GM19035 (cell line): Measurements from ENCODE around the gene IFNB1.

ENCODE experiments used
- ATAC-seq: cut with Tn5 transposase; IDR thresholded peaks from one replicate; pipeline ENCODE4 v1.9.1; 2021; ENCODE audit not compliant: unreplicated experiment

Gene IFNB1

GRCh38 chr9:21077781-21078180 lies at the start of gene IFNB1:
Gene IFNB1 (minus strand): TSS chr9:21077942. CDS start chr9:21077869, 73 bp downstream.
- ATAC-seq = no peak

GRCh38 chr9:21121595-21122251 lies 44.0 kb upstream of the IFNB1 start:
- ATAC-seq = peak; percentile 84

- ATAC-seq = no peak
Observed at GRCh38 chr9:21121079-21121478, 43.3 kb upstream of the IFNB1 start.

- no peak for ATAC-seq
Observed at GRCh38 chr9:21119093-21119770, 41.5 kb upstream of the IFNB1 start.

- no peak for ATAC-seq
Observed at GRCh38 chr9:21114311-21114710, 36.6 kb upstream of the IFNB1 start.

- ATAC-seq = peak; percentile 97
Observed at GRCh38 chr9:21110708-21111576, 33.2 kb upstream of the IFNB1 start.

- no peak for ATAC-seq
Observed at GRCh38 chr9:21104787-21105186, 27.0 kb upstream of the IFNB1 start.

- ATAC-seq = no peak
Observed at GRCh38 chr9:21102305-21102704, 24.6 kb upstream of the IFNB1 start.

- ATAC-seq = no peak
Observed at GRCh38 chr9:21097817-21098216, 20.1 kb upstream of the IFNB1 start.

GRCh38 chr9:21096901-21097255 lies 19.1 kb upstream of the IFNB1 start:
- ATAC-seq = no peak

GRCh38 chr9:21096172-21096900 lies 18.6 kb upstream of the IFNB1 start:
- ATAC-seq = peak; percentile 84

- ATAC-seq = no peak
Observed at GRCh38 chr9:21095561-21095960, 17.8 kb upstream of the IFNB1 start.

GRCh38 chr9:21086538-21086937 lies 8.8 kb upstream of the IFNB1 start:
- no peak for ATAC-seq

- ATAC-seq = no peak
Observed at GRCh38 chr9:21085005-21085404, 7.3 kb upstream of the IFNB1 start.

GRCh38 chr9:21084242-21084850 lies 6.6 kb upstream of the IFNB1 start:
- ATAC-seq = no peak

GRCh38 chr9:21082671-21083070 lies 4.9 kb upstream of the IFNB1 start:
- no peak for ATAC-seq

- ATAC-seq = no peak
Observed at GRCh38 chr9:21081999-21082398, 4.3 kb upstream of the IFNB1 start.

- ATAC-seq = no peak
Observed at GRCh38 chr9:21081451-21081850, 3.7 kb upstream of the IFNB1 start.

GRCh38 chr9:21080793-21081192 lies 3.1 kb upstream of the IFNB1 start:
- no peak for ATAC-seq

GRCh38 chr9:21078702-21079101 lies 960 bp upstream of the IFNB1 start:
- no peak for ATAC-seq

GRCh38 chr9:21075484-21075883 lies 2.3 kb downstream of the IFNB1 start:
- ATAC-seq = no peak
